Measurements from ENCODE around the gene SLC17A6. TPM values are rescaled to one million over a fixed set of nuclear protein-coding genes. Genes with fewer than 3 reads are reported as not detected.

The SLC17A6 gene
- total RNA-seq, 4 donors from 2014 or later = not detected

- H3K27ac ChIP-seq = peak overlapping the region; percentile 14
- no peaks in the 10 kb centered on the region for H3K36me3 ChIP-seq
- H3K27me3 ChIP-seq = no peaks in the 10 kb centered on the region
- no peaks in the 10 kb centered on the region for H3K4me1 ChIP-seq
- WGBS = 66% methylated on average over 4 of the region's 4 CpGs
- no peak overlapping the region for H3K4me3 ChIP-seq
- DNase-seq (ENCODE audit: low spot score in 2 of 2) = no peak
- TF ChIP-seq CTCF (IDR thresholded peaks at IDR 0.05) (no peak), POLR2AphosphoS5 (IDR thresholded peaks at IDR 0.05) (no peak), EP300 (IDR thresholded peaks at IDR 0.05) (no peak), POLR2A (IDR thresholded peaks at IDR 0.05) (no peak)
- H3K9me3 ChIP-seq = no peaks in the 10 kb centered on the region
These were observed 77.3 kb downstream of the SLC17A6 start for GRCh38 chr11:22415476-22415875.

- H3K36me3 ChIP-seq = no peaks in the 10 kb centered on the region
- H3K4me1 ChIP-seq = no peaks in the 10 kb centered on the region
- H3K9me3 ChIP-seq = no peaks in the 10 kb centered on the region
- no peak for DNase-seq (ENCODE audit: low spot score in 2 of 2)
- no peak overlapping the region for H3K27ac ChIP-seq
- TF ChIP-seq CTCF (IDR thresholded peaks at IDR 0.05) = no peak
- H3K27me3 ChIP-seq = no peaks in the 10 kb centered on the region
- 34% methylated on average over 4 of the region's 4 CpGs for WGBS
- H3K4me3 ChIP-seq = no peak overlapping the region
These were observed 78.3 kb downstream of the SLC17A6 start for GRCh38 chr11:22416462-22416861.

GRCh38 chr11:22426915-22427314, 88.7 kb downstream of the SLC17A6 start:
- WGBS = 55% methylated on average over 1 of the region's 1 CpG
- no peak for DNase-seq (ENCODE audit: low spot score in 2 of 2)
- no peak overlapping the region for H3K4me3 ChIP-seq
- TF ChIP-seq POLR2AphosphoS5 (IDR thresholded peaks at IDR 0.05) (no peak), POLR2A (IDR thresholded peaks at IDR 0.05) (no peak), CTCF (IDR thresholded peaks at IDR 0.05) (no peak), EP300 (IDR thresholded peaks at IDR 0.05) (no peak)
- no peaks in the 10 kb centered on the region for H3K4me1 ChIP-seq
- no peaks in the 10 kb centered on the region for H3K36me3 ChIP-seq
- H3K27ac ChIP-seq = no peak overlapping the region
- H3K27me3 ChIP-seq = no peaks in the 10 kb centered on the region
- H3K9me3 ChIP-seq = no peaks in the 10 kb centered on the region

Other genes starting within 250 kb of the SLC17A6 start
- gene ANO5, start 145.3 kb upstream of the SLC17A6 start, total RNA-seq = under 1 TPM; 0.40 to 0.81 (median 0.62) TPM

All from suprapubic skin (tissue), 4 donors.